ENCODE data around the gene SLC39A11.
"Not testable (repeated sequence)": the region's sequence is repeated elsewhere in the genome, so short reads cannot be mapped to it uniquely, and the experiment has no call there.

GRCh38 chr17:73131439-73131838 is 39.0 kb upstream of the SLC39A11 start:
- not testable (repeated sequence) for TF ChIP-seq CTCF (conservative IDR thresholded peaks at IDR 0.05); EZH2 (IDR thresholded peaks at IDR 0.05; ENCODE audit: low read depth)

Data from PC-9 (cell line).